Lung (tissue), 12 donors: ENCODE data around the gene MRGPRF. TPM values are rescaled to one million over a fixed set of nuclear protein-coding genes. Genes with fewer than 3 reads are reported as not detected.

Experiments used
- ATAC-seq: fragments of 200-7000 bp; cut with Tn5 transposase; one replicate; pipeline ENCODE4 v1.9.1; 2020; ENCODE audit warnings: moderate number of reproducible peaks; ENCODE audit not compliant: insufficient read depth, low FRiP score
- DNase-seq, 3 donors: peaks; one replicate each; pipeline ENCODE4 v3.0.0-alpha.2; 2013 to 2017
- H3K27ac ChIP-seq, 2 donors: one replicate each; pipeline ENCODE4 v1.5.1; 2013; ENCODE audit warnings: mild to moderate bottlenecking in 2 of 2, moderate library complexity in 2 of 2, control low read depth in 1 of 2, inconsistent platforms in 1 of 2, low read depth in 1 of 2, low read length in 1 of 2
- H3K27me3 ChIP-seq, 3 donors: one replicate each; pipeline ENCODE4 v1.5.1; 2013; ENCODE audit warnings: low read length in 2 of 3; ENCODE audit not compliant: control insufficient read depth in 3 of 3, insufficient read depth in 3 of 3
- H3K36me3 ChIP-seq, 4 donors: one replicate each; pipeline ENCODE4 v1.5.1; 2013; ENCODE audit warnings: low read length in 4 of 4, mild to moderate bottlenecking in 1 of 4, moderate library complexity in 1 of 4; ENCODE audit not compliant: control insufficient read depth in 4 of 4, insufficient read depth in 4 of 4
- H3K4me1 ChIP-seq, 5 donors: one replicate each; pipeline ENCODE4 v1.5.1; 2013; ENCODE audit warnings: low read length in 5 of 5, mild to moderate bottlenecking in 2 of 5, moderate library complexity in 1 of 5; ENCODE audit not compliant: control insufficient read depth in 5 of 5, insufficient read depth in 5 of 5
- H3K4me3 ChIP-seq: one replicate; pipeline ENCODE4 v1.5.1; 2013; ENCODE audit warnings: mild to moderate bottlenecking, control low read depth, moderate library complexity
- H3K9ac ChIP-seq, 2 donors: one replicate each; pipeline ENCODE4 v1.5.1; 2013; ENCODE audit warnings: low read length in 2 of 2, control low read depth in 1 of 2; ENCODE audit not compliant: insufficient read depth in 1 of 2
- H3K9me3 ChIP-seq, 4 donors: one replicate each; pipeline ENCODE4 v1.5.1; 2013; ENCODE audit warnings: low read length in 3 of 4, mild to moderate bottlenecking in 1 of 4, moderate library complexity in 1 of 4; ENCODE audit not compliant: control insufficient read depth in 4 of 4, insufficient read depth in 3 of 4
- CTCF ChIP-seq: IDR thresholded peaks from 2 replicates; pipeline ENCODE4 v1.5.1; 2012; ENCODE audit warnings: mild to moderate bottlenecking; ENCODE audit errors: control extremely low read depth, extremely low read depth
- WGBS, 2 donors: extraction: QIAGEN DNeasy Blood & Tissue Kit; methylation state at CpG; one replicate each; pipeline ENCODE4 v1.1.7; 2013; 5-methylcytosine and 5-hydroxymethylcytosine counted together
- polyA plus RNA-seq, 2 donors: library from polyadenylated mRNA; stranded (reverse); fragments of 200-250 nt; gene quantifications; one replicate each; pipeline ENCODE4 v1.2.1, GENCODE V29; 2013
- total RNA-seq, 2 donors: library from RNA; depleted of rRNA in 1 of 2; stranded (reverse); fragments of >200 nt in 1 of 2; gene quantifications; one replicate each; pipeline ENCODE4 v1.2.1, GENCODE V29; 2014 to 2021
- donor health status: control.
- donor health status: control.
- donor health status: Bipolar disorder and iron deficiency.
- donor health status: healthy.
- donor health status: DM: yes; HTN: yes; CAD: no.

MRGPRF gene
- total and polyA plus RNA-seq, 4 donors = 9.2 to 16.8 (median 12.2) TPM

GRCh38 chr11:69003866-69004367 lies 9.1 kb downstream of the MRGPRF start:
- H3K9ac ChIP-seq = no peak overlapping the region
- ATAC-seq (no peak), DNase-seq (no peak)
- no peak overlapping the region for H3K4me3 ChIP-seq
- H3K27ac ChIP-seq = no peak overlapping the region
- peaks cover 0 to 26% (median 0%) of the 10 kb centered on the region in 5 donors for H3K4me1 ChIP-seq
- H3K36me3 ChIP-seq = peaks cover 0 to 2% (median 0%) of the 10 kb centered on the region in 4 donors
- WGBS, 2 donors = 89 to 94% methylated on average over 20 of the region's 20 CpGs
- no peaks in the 10 kb centered on the region for H3K9me3 ChIP-seq
- TF ChIP-seq CTCF = no peak
- no peaks in the 10 kb centered on the region for H3K27me3 ChIP-seq

- H3K36me3 ChIP-seq = peaks cover 0 to 2% (median 0%) of the 10 kb centered on the region in 4 donors
- H3K9me3 ChIP-seq = no peaks in the 10 kb centered on the region
- no peak overlapping the region for H3K27ac ChIP-seq
- peaks cover 0 to 27% (median 4%) of the 10 kb centered on the region in 5 donors for H3K4me1 ChIP-seq
- no peak for TF ChIP-seq CTCF
- DNase-seq (no peak), ATAC-seq (no peak)
- no peak overlapping the region for H3K4me3 ChIP-seq
- WGBS, 2 donors = 89 to 93% methylated on average over 9 of the region's 9 CpGs
- no peak overlapping the region for H3K9ac ChIP-seq
- H3K27me3 ChIP-seq = no peaks in the 10 kb centered on the region
These were observed 9.7 kb downstream of the MRGPRF start for GRCh38 chr11:69003301-69003865.

- Histone ChIP-seq H3K4me1 (peaks cover 0 to 23% (median 4%) of the 10 kb centered on the region in 5 donors), H3K36me3 (peaks cover 0 to 2% (median 0%) of the 10 kb centered on the region in 4 donors)
- 79 to 86% methylated on average over 13 of the region's 13 CpGs for WGBS, 2 donors
These were observed 10.3 kb downstream of the MRGPRF start for GRCh38 chr11:69002570-69003231.

More at GRCh38 chr11:69002570-69003231, 10.3 kb downstream of the MRGPRF start:
- no peaks in the 10 kb centered on the region for H3K27me3 ChIP-seq
- H3K27ac ChIP-seq = no peak overlapping the region
- DNase-seq (no peak), ATAC-seq (no peak)
- H3K9ac ChIP-seq = no peak overlapping the region
- TF ChIP-seq CTCF = no peak
- H3K4me3 ChIP-seq = no peak overlapping the region
- no peaks in the 10 kb centered on the region for H3K9me3 ChIP-seq
